H1 (cell line): ENCODE measurements around the gene ACSL6. TPM values are rescaled to one million over a fixed set of nuclear protein-coding genes. Genes with fewer than 3 reads are reported as not detected.

Experiments used
- JUN ChIP-seq: IDR thresholded peaks from 2 replicates; pipeline ENCODE4 v1.6.1; 2011; ENCODE audit warnings: low read depth, mild to moderate bottlenecking, improper control_type of control experiment, low read length
- polyA plus RNA-seq, 7 experiments: library from polyadenylated mRNA; depleted of rRNA in 3 of 7; stranded (reverse) in 5 of 7; unstranded in 2 of 7; fragments of >200 nt in 5 of 7; fragments of 200-250 nt in 2 of 7; gene quantifications; 1 replicate in 5 of 7; 2 replicates in 1 of 7; 4 replicates in 1 of 7; pipeline versions ENCODE4 v1.2.1 to v1.2.3, GENCODE V29; 2011 to 2013; ENCODE audit warnings: missing spikeins in 2 of 7, mixed read lengths in 2 of 7
- total RNA-seq: library from RNA; stranded (reverse); fragmentation: NEBNext Ultra II Directional; extraction: Animal tissue kit (Norgen Biotek cat#: 25700); gene quantifications from 2 replicates; pipeline ENCODE4 v1.2.1, GENCODE V29; 2021

The ACSL6 gene
- total and polyA plus RNA-seq, 2 of the 8 experiments (the other 6 are each of a cell fraction or from before 2014, with no cell fraction given) = 2.3 to 2.4 TPM

DNA sequence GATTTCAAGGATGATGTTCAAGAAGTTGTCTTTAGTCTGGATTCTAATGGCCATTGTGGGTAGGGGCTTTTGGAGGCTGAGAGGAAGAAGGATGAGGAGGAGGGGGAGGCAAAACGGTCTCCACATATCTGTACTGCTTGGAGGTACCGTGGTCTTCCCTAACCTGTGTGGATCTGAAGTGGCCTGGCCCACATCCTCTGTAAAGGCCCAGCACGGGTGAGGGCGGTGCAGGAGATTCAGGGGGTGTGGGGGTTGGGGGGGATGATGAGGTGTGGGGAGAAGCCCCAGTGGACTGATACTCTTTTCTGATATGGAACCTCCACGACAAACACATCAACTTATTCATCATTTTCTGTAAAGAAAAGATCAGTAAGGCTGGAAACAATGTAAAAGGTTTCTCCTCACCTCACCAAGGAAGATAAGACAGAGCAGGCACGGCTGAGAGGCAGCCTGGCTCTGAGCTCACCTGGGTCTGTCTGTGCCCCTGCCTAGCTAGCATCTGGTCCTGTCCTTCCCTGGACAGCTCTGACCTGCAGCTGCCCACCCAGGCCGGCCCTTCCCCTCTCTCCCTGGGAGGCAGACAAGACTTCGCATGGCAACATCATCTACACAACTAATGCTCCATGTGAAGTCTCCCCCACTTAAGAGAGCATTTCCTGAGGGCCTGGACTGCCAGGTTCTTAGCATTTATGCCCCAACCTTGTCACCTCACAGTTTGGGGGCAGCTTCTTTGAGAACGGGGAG lies 43.4 kb upstream of the ACSL6 start (continued):
- no peak for TF ChIP-seq JUN
